Smooth muscle cell (in vitro differentiated cells): ENCODE data around the gene EPC1. TPM values are rescaled to one million over a fixed set of nuclear protein-coding genes. Genes with fewer than 3 reads are reported as not detected.
A peak's percentile ranks its signal among the peaks of the same experiment; 100 is the strongest.
"Not testable (repeated sequence)": the region's sequence is repeated elsewhere in the genome, so short reads cannot be mapped to it uniquely, and the experiment has no call there.

Experiments used
- DNase-seq: peaks from one replicate; lab custom pipeline; 2025; ENCODE audit not compliant: unreplicated experiment; lab: John Stamatoyannopoulos, UW
- H2AFZ ChIP-seq: fragments of 200-600 bp; sonication (generic); 2 replicates; pipeline ENCODE4 v1.6.0; 2016; ENCODE audit warnings: antibody characterized with exemption, low read depth, mild to moderate bottlenecking
- H3F3A ChIP-seq: fragments of 200-600 bp; sonication (generic); 2 replicates; pipeline ENCODE4 v1.6.0; 2017; ENCODE audit warnings: antibody characterized with exemption, low read depth
- H3K27ac ChIP-seq: fragments of 200-600 bp; sonication (generic); 2 replicates; pipeline ENCODE4 v1.5.1; 2016; ENCODE audit warnings: low read depth, mild to moderate bottlenecking
- H3K27me3 ChIP-seq: fragments of 200-600 bp; sonication (generic); 2 replicates; pipeline ENCODE4 v1.6.1; 2016; ENCODE audit warnings: low read depth, mild to moderate bottlenecking
- H3K36me3 ChIP-seq: fragments of 200-600 bp; sonication (generic); 2 replicates; pipeline ENCODE4 v1.5.1; 2016; ENCODE audit warnings: low read depth
- H3K4me1 ChIP-seq: fragments of 200-600 bp; sonication (generic); 2 replicates; pipeline ENCODE4 v1.5.1; 2016; ENCODE audit warnings: low read depth
- H3K4me2 ChIP-seq: fragments of 200-600 bp; sonication (generic); 2 replicates; pipeline ENCODE4 v1.6.0; 2016; ENCODE audit warnings: mild to moderate bottlenecking
- H3K4me3 ChIP-seq: fragments of 200-600 bp; sonication (generic); 2 replicates; pipeline ENCODE4 v1.5.1; 2016; ENCODE audit warnings: mild to moderate bottlenecking
- H3K79me2 ChIP-seq: fragments of 200-600 bp; sonication (generic); 2 replicates; pipeline ENCODE4 v1.6.0; 2016; ENCODE audit warnings: low read depth, mild to moderate bottlenecking
- H3K9ac ChIP-seq: fragments of 200-600 bp; sonication (generic); 2 replicates; pipeline ENCODE4 v1.6.0; 2016; ENCODE audit warnings: low read depth
- H3K9me3 ChIP-seq: fragments of 200-600 bp; sonication (generic); replicated peaks from 2 replicates; pipeline ENCODE4 v1.5.1; 2016; ENCODE audit warnings: low read depth
- H4K20me1 ChIP-seq: fragments of 200-600 bp; sonication (generic); 2 replicates; pipeline ENCODE4 v1.6.0; 2016; ENCODE audit warnings: low read depth
- WGBS: methylation state at CpG from one replicate; pipeline ENCODE4 v1.1.7; 2016; ENCODE audit warnings: low lambda C conversion rate; 5-methylcytosine and 5-hydroxymethylcytosine counted together
- polyA plus RNA-seq: library from polyadenylated mRNA; unstranded; fragments of >200 nt; fragmentation: Nextera tagmentation; extraction: Ambion mirVana; gene quantifications from 2 replicates; pipeline ENCODE4 v1.2.1, GENCODE V29; 2016
- total RNA-seq: library from RNA; depleted of rRNA; stranded (reverse); fragments of >200 nt; gene quantifications from 2 replicates; pipeline ENCODE4 v1.2.3, GENCODE V29; 2014
- TF ChIP-seq, protein P1 (sequence below): fragments of 200-600 bp; sonication (generic); IDR thresholded peaks from 2 replicates; pipeline ENCODE4 v1.5.1; 2017; ENCODE audit warnings: borderline replicate concordance, mild to moderate bottlenecking, antibody characterized with exemption; ENCODE audit not compliant: insufficient read depth, poor library complexity, severe bottlenecking

EPC1 gene
- total and polyA plus RNA-seq, 2 experiments from 2014 or later = 16.3 to 52.1 TPM

DNA sequence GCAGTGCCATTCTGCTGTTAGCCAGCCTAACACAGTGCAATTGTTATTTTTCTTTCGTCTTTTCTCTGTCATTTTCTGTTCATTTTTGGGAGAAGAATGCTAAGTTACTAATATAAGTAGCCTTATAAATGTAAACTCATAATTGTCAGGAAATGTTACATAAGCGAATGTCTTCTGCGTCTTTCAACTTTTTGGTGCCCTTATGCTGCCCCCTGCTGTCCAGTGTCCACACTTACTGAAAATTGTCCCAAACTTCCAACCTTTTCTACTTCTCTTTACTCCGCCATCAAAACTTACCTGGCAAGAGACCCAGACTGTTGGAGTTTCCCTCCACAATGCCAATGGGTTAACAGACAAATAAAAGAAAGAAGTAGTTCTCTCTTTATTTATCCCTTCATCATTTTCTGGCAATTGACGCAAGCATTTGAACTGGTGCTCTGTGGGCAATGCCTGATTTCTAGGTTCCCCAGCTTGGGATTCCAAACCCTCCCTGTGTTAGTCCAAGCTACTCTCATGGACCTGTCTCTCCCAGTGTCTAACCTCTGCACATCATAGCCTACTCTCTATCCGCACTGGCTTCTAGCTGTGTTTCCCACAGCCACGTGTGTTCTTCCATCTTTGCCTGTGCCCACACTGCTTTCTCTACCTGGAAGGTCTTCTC, 21.0 kb upstream of the EPC1 start:
- peak overlapping the region; percentile 60 for H3K4me2 ChIP-seq
- H3K79me2 ChIP-seq = peaks cover 93% of the 10 kb centered on the region
- H3K4me1 ChIP-seq = peaks cover 3% of the 10 kb centered on the region
- no peak overlapping the region for H2AFZ ChIP-seq
- no peaks in the 10 kb centered on the region for H3K36me3 ChIP-seq
- no peaks in the 10 kb centered on the region for H3K27me3 ChIP-seq
- H3K27ac ChIP-seq = no peak overlapping the region
- WGBS = 47% methylated on average over 7 of the region's 7 CpGs
- peaks cover 99% of the 10 kb centered on the region for H4K20me1 ChIP-seq
- no peak overlapping the region for H3K4me3 ChIP-seq
- TF ChIP-seq, protein P1, sequence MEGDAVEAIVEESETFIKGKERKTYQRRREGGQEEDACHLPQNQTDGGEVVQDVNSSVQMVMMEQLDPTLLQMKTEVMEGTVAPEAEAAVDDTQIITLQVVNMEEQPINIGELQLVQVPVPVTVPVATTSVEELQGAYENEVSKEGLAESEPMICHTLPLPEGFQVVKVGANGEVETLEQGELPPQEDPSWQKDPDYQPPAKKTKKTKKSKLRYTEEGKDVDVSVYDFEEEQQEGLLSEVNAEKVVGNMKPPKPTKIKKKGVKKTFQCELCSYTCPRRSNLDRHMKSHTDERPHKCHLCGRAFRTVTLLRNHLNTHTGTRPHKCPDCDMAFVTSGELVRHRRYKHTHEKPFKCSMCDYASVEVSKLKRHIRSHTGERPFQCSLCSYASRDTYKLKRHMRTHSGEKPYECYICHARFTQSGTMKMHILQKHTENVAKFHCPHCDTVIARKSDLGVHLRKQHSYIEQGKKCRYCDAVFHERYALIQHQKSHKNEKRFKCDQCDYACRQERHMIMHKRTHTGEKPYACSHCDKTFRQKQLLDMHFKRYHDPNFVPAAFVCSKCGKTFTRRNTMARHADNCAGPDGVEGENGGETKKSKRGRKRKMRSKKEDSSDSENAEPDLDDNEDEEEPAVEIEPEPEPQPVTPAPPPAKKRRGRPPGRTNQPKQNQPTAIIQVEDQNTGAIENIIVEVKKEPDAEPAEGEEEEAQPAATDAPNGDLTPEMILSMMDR = peak; percentile 75
- peaks cover 10% of the 10 kb centered on the region for H3F3A ChIP-seq
- no peak overlapping the region for H3K9ac ChIP-seq
- H3K9me3 ChIP-seq = no peaks in the 10 kb centered on the region
- no peak for DNase-seq

DNA sequence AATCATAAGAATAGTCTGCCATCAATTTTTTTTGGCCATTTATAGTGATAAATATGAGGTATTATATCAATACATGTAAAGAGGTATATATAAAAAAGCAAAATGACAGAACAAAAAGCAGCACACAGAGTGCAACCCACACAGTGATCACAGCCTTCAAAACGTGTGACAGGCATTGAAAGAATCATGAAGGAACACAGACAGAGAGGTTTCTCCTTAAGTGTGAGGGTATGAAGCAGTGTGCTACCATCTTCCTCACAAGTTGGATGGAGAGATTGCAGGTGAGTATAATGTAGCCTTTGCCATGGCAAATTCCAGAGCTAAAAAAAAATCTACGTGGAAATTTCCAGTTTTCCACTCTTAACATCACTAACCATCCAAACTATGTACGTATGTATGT, 19.6 kb upstream of the EPC1 start:
- no peak overlapping the region for H3K27ac ChIP-seq
- H3K9me3 ChIP-seq = no peaks in the 10 kb centered on the region
- DNase-seq = no peak
- H3K27me3 ChIP-seq = no peaks in the 10 kb centered on the region
- no peaks in the 10 kb centered on the region for H3K36me3 ChIP-seq
- H3K4me1 ChIP-seq = peaks cover 3% of the 10 kb centered on the region
- TF ChIP-seq, protein P1 = no peak
- H3K9ac ChIP-seq = no peak overlapping the region
- H3F3A ChIP-seq = peaks cover 10% of the 10 kb centered on the region
- H2AFZ ChIP-seq = no peak overlapping the region
- H3K4me3 ChIP-seq = no peak overlapping the region
- peaks cover 99% of the 10 kb centered on the region for H4K20me1 ChIP-seq
- no peak overlapping the region for H3K4me2 ChIP-seq
- peaks cover 93% of the 10 kb centered on the region for H3K79me2 ChIP-seq
- 66% methylated on average over 3 of the region's 3 CpGs for WGBS

DNA sequence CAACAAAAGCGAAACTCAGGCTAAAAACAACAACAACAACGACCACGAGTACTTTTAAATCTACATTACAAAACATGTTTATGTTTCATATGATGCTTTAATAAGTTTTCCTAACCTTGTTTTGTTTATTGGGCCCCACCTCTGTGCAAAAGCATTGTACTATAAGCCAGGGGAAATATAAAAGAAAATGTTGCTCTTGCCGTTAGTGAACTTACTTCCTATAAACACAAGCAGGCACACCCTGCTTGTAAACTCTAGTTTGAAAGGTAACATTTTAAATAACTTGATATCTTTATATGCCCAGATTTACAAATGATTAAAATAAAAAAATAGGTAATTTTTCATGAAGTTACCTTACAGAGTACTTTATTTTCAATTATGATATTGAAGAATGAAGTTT, 19.2 kb upstream of the EPC1 start:
- no peak overlapping the region for H3K4me3 ChIP-seq
- H3K27me3 ChIP-seq = no peaks in the 10 kb centered on the region
- H3K9ac ChIP-seq = no peak overlapping the region
- peaks cover 93% of the 10 kb centered on the region for H3K79me2 ChIP-seq
- TF ChIP-seq, protein P1 = no peak
- H3K4me2 ChIP-seq = no peak overlapping the region
- H3F3A ChIP-seq = peaks cover 10% of the 10 kb centered on the region
- H4K20me1 ChIP-seq = peaks cover 99% of the 10 kb centered on the region
- no peaks in the 10 kb centered on the region for H3K36me3 ChIP-seq
- no peaks in the 10 kb centered on the region for H3K9me3 ChIP-seq
- DNase-seq = no peak
- no peak overlapping the region for H3K27ac ChIP-seq
- no peak overlapping the region for H2AFZ ChIP-seq
- peaks cover 3% of the 10 kb centered on the region for H3K4me1 ChIP-seq
- WGBS = 82% methylated on average over 4 of the region's 4 CpGs

DNA sequence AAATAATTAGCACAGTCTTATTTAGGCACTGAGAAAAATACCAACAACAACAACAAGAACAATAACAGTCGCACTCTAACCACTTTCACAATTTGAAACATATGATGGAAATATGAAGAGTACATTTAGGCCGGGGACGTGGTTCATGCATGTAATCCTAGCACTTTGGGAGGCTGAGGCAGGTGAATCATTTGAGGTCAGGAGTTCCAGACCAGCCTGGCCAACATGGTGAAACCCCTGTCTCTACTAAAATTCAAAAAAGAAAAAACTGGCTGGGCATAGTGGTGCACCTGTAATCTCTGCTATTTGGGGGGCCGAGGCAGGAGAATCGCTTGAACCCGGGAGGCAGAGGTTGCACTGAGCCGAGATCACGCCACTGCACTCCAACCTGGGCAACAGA, 18.4 kb upstream of the EPC1 start:
- WGBS = 97% methylated on average over 8 of the region's 8 CpGs
- not testable (repeated sequence) for H3K4me3 ChIP-seq

More for the DNA sequence above, 18.4 kb upstream of the EPC1 start:
- DNase-seq, H3K27ac ChIP-seq, H3K27me3 ChIP-seq, H3K9ac ChIP-seq, H3K4me2 ChIP-seq, H3K4me1 ChIP-seq, H3K36me3 ChIP-seq, H2AFZ ChIP-seq, H3K9me3 ChIP-seq: not testable (repeated sequence)
- Histone ChIP-seq H4K20me1 (peaks cover 99% of the 10 kb centered on the region), H3K79me2 (peaks cover 93% of the 10 kb centered on the region), H3F3A (peaks cover 10% of the 10 kb centered on the region)
